GM19023 (cell line): ENCODE results near the gene POU2F3.

ENCODE experiments used
- ATAC-seq: cut with Tn5 transposase; IDR thresholded peaks from one replicate; pipeline ENCODE4 v1.9.1; 2021; ENCODE audit warnings: mild to moderate bottlenecking, moderate library complexity; ENCODE audit not compliant: unreplicated experiment

The POU2F3 gene

GRCh38 chr11:120210626-120211521 is 29.1 kb upstream of the POU2F3 start, which contains the start of gene OAF:
Gene OAF, plus strand, starts transcription at chr11:120211032. Its CDS starts 248 bp downstream, at chr11:120211280.
- peak; percentile 86 for ATAC-seq

- ATAC-seq, result no peak
Measured at GRCh38 chr11:120211522-120212258, 28.2 kb upstream of the POU2F3 start.

GRCh38 chr11:120212259-120212878 is 27.6 kb upstream of the POU2F3 start:
- ATAC-seq, result no peak

GRCh38 chr11:120212926-120213325 is 27.0 kb upstream of the POU2F3 start:
- no peak for ATAC-seq

DNA sequence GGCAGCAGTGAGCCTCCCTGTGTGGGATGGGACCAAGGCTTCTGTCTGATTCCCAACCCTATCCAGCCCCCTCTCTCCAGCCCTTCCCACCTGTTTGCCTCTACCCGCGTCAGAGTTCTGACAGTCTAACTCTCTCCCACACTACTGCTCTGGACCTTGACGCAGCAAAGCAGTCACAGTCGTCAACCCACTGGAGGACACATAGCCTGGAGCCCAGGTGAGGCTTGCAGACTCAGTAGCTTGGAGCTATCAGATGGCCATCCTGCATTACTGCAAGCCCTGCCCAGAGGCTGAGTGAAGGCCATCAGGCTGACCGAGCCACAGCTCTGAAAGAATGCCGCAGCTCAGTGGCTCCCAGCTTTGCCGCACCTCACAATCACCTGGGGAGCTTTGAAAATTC is 25.4 kb upstream of the POU2F3 start:
- no peak for ATAC-seq

DNA sequence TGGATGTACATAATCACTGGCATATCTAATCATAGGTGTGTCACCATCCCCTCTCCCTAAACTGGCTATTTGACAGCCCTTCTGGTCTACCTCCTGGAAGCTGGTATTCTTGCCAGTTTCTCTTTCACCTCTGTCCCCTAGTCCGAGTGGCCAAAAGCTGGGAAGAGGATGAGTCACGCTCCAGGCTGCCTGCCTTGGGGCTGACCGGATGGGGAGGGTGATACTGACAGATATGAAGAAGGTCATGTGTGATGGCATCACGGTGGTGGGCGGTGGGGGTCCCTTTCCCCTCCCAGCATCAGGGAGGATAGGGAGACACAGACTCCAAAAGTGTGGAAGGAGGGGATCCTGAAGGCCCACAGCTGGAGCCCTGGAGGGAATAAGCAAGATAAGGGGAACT is 24.3 kb upstream of the POU2F3 start:
- no peak for ATAC-seq

GRCh38 chr11:120216426-120217102 is 23.4 kb upstream of the POU2F3 start:
- no peak for ATAC-seq

GRCh38 chr11:120217526-120217925 is 22.4 kb upstream of the POU2F3 start:
- ATAC-seq, result no peak

DNA sequence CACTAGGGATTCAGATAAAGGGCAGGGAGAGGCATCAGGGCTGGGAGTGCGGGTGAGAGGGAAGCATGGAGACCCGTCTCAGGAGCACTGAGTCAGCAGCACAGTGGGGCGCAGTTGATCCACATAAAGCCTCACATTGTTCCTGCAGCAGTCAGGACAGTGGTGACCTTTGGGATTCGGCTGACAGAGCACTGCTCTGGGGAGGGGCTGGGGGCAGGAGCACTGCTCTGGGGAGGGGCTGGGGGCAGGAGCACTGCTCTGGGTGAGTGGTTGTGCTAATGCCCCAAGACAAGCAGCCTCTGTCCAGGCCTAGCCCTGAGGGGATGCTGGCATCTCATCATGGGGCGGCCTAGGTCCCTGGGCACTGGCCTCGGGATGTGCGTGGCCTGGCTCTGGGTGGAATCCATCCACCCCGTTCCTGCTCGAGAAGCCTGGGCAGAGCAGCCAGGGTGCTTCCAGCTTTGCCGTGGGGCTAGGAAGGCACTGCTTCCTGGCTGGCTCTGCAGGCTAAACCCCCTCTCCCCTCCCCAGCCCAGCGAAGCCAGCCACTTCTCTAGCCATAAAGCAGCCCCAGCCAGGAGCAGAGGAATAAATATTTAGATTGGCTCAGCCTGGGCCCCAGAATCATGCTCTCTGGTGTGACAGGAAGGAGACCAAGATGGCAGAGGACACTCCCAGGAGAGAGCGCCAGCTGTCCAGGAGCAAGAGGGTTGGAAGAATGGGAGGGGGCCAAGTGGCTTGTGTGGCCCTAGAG is 21.8 kb upstream of the POU2F3 start:
- no peak for ATAC-seq

DNA sequence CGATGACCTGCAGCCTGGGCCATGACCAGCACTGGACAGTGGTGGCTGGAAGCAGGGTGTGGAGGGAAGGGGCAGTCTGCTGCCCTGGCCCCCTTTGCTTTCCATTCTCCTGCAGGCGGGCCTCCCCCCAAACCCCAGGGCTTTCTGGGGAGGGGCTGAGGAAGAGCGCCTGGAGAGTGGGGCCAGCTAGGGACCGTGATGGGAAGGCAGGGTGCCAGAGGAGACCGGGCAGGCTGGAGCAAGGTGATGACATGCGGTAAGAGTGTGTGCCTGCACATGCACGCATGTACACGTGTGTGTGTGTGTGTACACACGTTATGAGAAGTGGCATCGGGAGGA is 21.3 kb upstream of the POU2F3 start:
- no peak for ATAC-seq

DNA sequence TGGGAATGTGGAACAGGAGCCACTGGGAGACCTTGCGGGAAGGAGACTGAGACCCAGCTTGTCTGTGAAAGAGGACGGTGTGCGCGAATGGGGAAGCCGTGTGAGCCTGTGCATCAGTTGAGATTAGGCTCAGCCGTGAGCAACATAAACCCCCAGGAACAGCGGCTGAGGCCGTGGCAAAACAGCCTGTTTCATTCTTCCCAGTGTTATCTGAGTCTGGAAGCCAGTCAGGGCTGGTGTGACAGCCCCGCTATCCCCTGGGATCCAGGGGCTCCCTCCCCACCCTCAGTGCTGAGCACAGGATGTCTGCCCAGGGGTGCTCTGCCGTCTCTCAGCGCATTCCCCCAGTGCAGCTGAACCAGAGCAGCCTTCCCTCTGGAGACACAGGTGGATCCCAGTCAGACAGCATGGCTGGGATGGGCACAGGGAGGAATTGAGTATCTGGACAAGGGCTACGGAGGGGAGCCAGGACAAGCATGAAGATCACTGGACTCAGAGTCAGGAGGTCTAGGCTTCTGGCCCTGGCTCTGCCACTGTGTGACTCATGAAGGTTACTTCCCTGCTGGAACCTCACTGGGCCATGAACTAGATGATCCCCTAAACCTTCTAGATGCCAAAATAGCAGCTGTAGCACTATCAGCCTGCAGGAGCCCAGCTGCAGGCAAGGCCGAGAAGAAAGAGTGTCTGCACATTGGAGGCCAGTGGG is 20.6 kb upstream of the POU2F3 start:
- no peak for ATAC-seq

- no peak for ATAC-seq
Measured at GRCh38 chr11:120219938-120220746, 19.8 kb upstream of the POU2F3 start.

- ATAC-seq, result no peak
Measured at GRCh38 chr11:120220747-120221037, 19.2 kb upstream of the POU2F3 start.

DNA sequence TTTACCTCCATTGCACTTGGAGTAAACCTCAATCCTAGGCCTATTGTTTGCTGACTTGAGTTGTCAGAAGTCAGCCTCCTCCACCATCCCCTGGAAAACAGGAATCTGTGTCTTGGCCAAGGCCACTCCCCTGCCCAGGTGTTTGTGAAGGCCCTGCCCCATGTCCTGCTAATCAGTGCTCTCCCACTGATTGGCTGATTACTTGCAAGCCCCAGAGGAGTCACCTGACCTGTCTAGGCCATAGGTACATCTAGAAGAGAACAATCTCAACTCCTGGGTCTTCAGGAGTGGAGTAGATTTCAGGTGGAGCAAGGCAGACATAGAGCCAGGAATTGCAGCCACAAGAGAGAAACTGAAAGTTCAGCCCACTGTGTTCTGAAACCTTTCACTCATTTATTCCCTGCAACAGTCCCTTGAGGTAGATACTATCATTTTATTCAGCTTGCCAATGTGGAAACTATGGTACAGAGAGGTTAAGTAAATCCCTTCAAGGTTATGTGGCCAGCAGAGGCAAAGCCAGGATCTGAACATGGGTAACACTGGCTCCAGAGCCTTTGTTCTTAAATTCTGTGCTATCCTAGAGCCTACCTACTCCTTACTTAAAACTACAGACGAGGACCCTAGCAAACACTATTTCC is 18.7 kb upstream of the POU2F3 start:
- no peak for ATAC-seq

DNA sequence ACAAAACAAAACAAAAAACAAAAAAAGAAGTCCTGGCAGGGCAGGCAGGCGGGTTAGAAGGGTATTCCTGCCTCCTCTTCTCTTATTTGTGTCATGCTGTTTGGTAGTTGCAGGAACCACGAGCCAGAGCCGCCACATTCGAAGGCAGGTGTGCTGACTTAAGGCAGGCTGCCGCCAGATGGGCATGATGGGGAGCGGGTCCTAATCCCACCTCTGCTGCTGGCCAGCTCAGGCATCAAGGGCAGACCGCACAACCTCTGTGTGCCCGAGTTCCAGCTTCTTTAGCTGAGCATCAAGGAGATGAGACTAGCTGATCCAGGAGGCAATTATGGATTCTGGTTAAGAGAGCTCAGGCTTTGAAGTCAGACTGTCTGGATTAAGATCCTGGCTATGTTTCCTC is 17.0 kb upstream of the POU2F3 start:
- no peak for ATAC-seq

- no peak for ATAC-seq
Measured at GRCh38 chr11:120223793-120224192, 16.1 kb upstream of the POU2F3 start.

DNA sequence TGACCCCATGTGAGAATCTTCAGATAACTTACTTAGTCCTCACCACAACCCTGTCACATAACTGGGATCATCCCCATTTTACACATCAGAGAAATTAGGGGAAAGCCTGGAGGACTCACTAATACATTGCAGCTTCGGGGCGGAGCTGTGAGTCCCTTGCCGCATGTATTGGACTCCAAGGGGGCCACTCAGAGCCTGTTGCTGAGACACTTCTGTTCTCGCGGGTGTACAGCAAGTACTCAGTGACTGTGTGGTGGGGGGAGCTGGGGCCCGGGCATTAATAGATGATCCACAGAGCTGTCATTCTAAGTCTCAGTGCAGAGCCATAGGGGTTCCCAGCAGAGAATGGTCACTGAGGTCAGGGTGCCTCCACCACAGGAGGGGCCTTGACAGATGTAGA is 15.6 kb upstream of the POU2F3 start:
- no peak for ATAC-seq

GRCh38 chr11:120224972-120225909 is 14.7 kb upstream of the POU2F3 start:
- ATAC-seq, result no peak
